Ecto neural progenitor cell (in vitro differentiated cells): ENCODE results near the gene AFTPH.

Source experiments
- DNase-seq: peaks from one replicate; pipeline ENCODE4 v3.0.0-alpha.2; 2018; ENCODE audit warnings: low spot score

AFTPH gene

DNA sequence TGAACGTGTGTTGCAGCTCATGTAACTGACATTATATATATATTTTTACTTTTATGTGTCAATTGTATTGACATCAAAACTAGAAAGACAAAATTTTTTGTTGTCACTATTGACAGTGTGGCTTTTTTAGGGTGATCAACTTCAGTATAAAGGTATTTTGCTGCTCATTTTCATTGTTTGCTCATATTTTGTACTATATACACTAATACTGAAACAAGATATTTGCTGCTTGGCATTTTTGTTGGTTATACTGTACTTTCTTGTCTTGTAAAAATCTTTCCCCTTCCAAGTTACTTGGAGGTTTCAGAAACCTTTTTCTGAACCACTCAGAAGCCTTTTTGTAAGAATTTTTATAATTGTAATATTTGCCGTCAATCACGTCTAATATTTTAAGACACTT is 16.5 kb downstream of the AFTPH start:
- no peak for DNase-seq

DNA sequence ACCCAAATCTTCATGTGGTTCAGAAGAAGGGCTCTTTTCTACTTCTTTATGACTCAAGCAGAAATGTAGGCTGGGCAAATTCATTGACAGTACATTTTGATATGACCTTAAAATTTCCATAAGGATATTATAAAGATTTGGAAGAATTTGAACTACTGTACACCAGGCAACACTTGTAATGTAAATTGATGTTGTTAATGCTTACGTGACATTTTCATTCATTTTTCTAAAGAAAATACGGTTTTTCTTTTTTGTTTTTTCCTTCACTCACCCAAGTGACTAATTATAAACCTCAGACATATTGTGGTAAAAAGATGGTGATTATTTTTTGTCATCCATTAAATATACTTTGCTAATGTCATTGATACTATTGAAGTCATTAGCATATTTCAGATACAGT is 17.4 kb downstream of the AFTPH start:
- DNase-seq = no peak

DNA sequence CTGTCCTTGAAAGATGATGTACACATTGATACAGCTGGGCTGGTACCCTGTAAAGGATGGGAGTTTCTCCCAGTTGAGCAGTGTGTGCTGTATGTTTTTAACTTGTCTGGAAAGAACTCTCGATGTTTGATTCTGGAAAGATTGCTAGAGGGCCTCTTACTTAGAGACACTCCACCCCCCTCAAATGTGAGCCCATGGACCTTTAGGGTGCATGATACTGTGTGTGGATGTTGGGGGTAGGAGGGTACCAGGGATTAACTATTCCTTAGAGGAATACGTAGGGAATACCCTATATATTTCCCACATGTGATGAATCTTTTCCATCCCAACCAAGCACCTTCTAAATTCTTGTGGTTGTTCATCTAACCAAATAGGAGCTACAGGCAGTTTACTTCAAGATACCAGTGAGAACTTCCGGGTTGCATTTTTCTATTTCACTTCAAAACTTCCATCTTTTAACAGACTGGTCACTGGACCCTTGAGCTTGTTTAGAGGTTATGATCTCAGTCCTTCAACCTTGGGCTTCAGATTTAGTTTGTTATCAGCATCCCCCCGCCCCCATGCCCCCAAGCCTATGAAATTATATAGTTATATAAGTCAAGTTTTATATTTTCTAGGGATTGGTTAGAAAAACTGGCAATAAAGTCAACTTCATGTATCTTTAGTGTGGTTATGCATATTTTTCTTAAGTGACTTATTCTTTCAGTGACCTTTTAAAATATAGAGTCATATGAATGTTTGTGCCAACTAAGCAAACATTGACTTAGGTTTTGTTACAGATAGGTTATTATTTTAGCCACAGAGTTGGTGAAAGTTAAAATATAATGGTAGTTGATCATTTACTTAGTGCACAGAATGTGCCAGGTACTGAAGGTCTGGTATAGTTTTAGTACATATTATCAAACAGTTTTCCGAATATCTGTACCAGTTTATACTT is 18.2 kb downstream of the AFTPH start:
- no peak for DNase-seq

DNA sequence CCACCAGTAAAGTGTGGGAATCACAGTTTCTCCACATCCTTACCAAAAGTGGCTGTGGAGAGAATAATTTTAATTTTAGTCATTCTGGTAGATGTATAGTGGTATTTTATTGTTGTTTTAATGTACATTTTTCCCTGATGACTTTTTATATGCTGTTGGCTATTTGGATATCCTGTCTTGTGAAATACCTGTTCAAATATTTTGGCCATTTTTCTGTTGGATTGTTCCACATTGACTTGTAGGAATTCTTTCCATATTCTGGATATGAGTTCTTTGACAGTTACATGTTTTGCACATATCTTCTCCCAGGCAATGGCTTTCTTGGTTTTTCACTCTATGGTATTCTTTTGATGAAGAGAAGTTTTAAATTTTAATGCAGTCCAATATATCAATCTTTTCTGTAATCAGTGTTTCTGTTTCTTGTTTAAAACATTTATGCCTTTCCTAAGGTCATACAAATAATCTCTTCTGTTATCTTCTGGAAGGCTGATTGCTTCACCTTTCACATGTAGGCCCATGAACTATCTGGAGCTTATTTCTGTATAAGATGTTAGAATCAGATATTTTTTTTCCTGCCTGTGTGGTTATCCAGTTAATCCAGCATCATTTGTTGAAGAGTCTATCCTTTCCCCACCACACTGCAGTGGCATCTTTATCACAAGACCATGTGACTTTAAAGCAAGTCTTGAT is 19.0 kb downstream of the AFTPH start:
- no peak for DNase-seq

DNA sequence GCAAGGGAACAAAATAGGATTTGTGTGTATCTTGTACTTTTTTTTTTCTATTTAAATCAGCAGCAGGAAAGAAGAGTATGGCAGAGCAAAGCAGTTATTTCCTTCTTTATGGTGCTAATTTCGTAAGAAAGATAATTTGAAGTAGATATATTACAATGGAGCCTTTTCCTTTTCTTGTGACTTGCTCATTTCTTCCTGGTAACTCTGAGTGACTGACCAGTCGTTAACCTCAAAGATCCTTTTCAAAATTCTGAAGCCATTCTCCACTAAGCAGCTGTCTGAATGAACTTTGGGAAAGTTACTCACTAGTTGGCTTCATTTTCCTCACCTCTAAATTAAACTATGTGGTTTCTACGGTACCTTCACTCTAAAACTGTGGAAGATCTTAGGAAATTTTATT is 24.6 kb downstream of the AFTPH start:
- no peak for DNase-seq

DNA sequence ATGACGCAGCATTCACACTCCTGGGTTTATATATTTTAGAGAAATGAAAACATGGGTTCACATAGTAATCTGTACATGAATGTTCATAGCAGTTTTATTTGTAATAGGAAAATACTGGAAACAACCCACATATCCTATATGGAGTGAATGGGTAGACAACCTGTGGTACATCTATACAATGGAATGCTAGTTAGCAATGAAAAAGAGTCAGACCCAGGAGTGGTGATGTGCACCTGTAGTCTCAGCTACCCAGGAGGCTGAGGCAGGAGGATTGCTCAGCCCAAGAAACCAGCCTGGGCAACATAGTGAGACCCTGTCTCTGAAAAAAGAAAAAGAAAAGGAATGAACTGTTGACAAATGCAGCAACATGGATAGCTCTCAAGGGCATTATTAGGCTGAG is 25.9 kb downstream of the AFTPH start:
- no peak for DNase-seq

DNA sequence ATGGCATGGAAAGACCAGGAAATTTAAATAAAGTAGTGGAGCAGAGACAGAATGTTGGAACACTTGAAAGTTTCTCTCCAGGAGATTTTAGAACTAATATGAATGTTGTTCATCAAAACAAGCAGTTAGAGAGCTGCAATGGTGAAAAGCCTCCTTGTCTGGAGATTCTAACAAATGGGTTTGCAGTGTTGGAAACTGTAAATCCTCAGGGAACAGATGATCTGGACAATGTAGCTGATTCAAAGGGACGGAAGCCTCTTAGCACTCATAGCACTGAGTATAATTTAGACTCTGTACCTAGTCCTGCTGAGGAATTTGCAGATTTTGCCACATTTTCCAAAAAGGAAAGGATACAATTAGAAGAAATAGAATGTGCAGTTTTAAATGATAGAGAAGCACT is 27.7 kb downstream of the AFTPH start:
- no peak for DNase-seq

DNA sequence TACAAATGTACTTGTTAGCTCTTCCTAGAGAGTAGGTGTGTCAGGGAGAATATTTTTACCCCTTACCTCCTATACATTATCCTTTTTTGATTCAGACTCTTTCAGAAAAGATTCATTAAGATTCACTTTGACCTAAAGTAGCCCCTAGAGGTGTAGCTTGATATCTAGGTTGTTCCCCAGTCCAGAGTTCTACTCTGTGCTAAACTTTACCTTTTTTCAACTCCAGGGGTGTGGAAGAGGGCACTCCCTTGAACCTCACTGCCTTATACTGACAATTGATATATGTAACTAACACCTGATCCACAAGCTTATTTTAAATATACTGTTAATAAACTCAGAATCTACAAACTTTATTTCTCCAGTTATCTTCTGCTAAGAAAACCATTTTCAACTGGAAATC is 30.0 kb downstream of the AFTPH start:
- no peak for DNase-seq

DNA sequence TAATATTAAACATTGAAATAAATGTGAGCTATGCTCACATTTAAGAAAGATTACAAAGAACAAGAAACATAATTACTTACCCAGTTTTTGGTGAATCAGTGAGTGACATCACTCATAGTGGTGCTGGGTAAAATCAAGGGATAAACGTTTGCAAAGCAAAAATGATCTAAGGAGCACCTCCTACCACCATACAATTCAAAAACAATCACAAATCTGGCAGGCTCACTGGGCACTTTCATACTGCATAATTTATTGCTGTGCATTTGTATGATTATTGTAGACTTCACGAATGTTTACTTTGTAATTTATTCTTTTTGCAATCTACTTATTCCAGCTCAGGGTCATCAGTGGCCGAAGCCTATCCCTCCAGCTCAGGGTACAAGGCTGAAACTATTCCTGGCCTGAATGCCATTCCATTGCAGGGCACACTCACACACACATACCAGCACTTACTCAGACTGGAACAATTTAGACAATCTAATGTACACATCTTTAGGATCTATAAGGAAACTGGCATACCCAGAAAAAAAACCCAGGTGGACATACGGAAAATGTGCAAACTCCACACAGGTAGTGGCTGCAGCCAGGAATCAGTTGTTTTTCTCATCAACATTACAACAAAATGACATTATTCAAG is 34.4 kb downstream of the AFTPH start:
- DNase-seq = no peak

DNA sequence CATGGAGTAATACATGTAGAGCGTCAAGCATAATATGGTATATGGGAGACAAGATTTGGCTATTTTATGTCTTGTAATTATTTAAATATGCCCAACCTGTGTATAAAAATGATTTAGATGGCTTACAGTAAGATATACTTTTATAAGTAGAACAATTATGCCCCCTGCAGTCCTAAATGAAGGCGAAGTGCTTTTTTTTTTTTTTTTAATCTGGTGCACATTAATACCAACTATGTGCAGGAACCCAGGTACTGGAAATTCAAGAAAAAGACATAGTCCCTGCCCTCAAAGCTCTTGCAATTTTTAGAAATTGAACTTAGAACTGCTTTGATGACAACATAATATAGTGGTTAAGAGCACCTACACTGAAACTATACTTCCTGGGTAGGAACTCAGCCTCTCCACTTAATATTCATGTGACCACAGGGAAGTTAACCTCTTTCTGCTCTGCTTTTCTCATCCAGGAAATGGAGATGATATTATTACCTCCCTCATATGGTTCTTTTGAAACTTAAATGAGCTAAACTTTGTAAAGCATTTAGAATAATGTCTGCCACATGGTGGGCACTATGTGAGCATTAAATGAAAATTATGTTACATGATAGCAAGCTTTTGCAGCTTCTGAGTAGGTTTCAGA is 38.1 kb downstream of the AFTPH start:
- DNase-seq = no peak

DNA sequence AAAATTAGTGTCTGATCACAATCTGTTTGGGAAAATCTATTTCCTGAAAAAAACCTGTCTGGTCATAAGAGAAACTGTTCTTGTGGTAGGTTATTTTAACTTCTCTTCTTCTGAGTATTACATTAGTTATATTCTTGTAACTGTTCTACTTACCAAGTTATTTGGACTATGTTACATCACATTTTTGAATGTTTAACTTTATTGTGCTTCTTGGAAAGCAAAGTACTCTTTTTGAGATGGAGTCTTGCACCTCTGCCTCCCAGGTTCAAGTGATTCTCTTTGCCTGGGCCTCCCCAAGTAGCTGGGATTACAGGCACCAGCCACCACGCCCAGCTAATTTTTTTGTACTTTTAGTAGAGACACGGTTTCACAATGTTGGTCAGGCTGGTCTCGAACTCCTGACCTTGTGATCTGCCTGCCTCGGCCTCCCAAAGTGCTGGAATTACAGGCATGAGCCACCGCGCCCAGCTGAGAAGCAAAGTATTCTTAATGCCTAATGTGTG is 39.4 kb downstream of the AFTPH start:
- no peak for DNase-seq

DNA sequence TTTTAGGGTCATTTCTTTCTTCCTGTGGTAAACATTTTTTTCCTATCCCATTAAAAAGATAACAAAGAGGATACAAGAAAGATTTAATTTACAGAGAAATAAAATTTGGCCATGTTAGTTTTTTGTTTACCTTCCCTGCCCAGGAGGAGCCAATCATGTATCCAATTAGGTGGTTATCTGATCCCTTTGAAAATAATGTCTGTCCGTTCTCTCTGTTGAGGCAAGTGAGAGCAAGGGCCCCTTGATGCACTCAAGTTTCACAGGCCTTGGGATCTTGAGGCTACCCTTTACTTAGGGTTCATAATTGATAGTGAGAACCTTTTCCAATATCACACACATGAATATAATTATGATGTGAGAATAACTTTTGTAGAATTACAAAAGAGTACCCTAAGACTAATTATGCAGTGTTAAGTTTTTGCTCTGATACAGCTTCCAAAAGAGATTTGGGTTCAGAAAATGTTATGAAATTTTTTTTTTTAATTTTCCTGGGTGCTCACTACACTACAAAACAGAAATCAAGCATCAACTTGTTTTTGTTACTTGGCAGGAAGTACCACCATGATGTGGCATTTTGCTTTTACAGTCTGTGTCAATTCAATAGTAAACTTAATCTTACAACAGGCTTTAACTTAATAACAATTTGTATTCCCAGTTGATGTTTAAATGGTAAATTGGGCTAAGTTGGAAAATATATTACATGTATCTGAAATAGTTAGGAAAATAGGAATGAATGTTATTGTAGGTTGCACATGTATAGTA is 42.0 kb downstream of the AFTPH start:
- no peak for DNase-seq

DNA sequence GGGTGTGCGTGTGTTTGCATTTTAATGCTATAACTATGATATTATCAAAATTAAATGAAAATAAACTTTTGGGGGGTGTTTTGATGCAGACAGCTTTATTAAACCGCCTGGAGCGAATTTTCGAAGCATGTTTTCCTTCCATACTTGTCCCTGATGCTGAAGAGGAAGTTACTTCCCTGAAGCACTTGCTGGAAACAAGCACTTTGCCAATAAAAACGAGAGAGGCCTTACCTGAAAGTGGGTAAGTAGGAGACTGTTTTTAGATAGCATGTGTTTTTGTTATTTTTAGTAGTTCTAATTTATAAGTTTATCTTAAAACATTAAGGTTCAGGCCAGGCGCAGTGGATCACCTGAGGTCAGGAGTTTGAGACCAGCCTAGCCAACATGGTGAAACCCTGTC is 43.3 kb downstream of the AFTPH start:
- no peak for DNase-seq

DNA sequence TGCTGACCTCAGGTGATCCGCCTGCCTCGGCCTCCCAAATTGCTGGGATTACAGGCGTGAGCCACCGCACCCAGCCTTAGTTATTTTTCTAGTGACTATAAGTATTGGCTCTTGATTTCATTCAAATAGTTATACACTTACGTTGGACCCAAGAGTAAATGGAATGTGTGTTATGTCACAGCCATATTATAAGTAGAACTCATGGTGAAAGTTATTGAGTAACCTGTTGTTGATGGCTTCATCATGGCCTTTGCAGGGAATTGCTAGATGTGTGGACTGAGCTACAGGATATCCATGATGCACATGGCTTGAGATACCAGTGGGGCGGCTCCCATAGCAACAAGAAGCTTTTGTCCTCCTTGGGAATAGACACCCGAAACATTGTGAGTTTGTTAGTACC is 44.7 kb downstream of the AFTPH start:
- no peak for DNase-seq

DNA sequence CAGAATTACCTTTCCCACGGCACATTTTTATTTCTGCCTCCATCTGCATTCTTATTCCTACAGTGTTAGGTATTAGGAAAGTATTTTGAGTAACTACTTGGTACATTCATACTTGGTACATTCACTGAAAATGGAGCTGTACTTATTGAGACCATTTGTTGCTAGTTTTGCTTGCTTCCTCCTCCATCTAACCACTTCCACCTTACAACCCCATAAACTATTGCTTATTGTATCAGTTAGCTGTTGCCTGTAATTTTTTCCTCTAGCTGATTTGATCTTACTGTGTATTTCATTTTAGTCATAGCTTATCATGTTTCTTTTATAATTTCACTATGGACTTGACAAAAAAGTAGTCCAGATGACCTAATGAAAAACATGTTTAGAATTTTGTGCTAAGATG is 50.7 kb downstream of the AFTPH start:
- DNase-seq = no peak

DNA sequence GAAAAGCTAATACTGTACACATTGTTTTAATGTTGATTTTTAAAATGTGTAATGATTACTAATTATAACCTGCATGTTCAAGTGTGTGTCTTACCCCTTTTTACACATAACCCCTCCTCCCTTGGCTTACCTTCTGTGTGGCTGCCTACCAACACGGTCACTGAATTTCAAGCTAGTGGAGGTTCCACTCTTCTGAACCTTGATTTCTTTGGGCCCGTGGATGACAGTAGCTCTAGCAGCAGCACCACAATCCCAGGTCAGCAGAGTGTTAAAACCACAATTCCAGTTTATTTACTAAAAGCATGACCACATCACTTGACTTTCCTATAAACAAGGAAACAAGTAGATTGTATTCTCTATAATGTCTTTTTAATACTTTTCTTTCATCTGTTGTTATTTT is 56.9 kb downstream of the AFTPH start:
- DNase-seq = no peak

DNA sequence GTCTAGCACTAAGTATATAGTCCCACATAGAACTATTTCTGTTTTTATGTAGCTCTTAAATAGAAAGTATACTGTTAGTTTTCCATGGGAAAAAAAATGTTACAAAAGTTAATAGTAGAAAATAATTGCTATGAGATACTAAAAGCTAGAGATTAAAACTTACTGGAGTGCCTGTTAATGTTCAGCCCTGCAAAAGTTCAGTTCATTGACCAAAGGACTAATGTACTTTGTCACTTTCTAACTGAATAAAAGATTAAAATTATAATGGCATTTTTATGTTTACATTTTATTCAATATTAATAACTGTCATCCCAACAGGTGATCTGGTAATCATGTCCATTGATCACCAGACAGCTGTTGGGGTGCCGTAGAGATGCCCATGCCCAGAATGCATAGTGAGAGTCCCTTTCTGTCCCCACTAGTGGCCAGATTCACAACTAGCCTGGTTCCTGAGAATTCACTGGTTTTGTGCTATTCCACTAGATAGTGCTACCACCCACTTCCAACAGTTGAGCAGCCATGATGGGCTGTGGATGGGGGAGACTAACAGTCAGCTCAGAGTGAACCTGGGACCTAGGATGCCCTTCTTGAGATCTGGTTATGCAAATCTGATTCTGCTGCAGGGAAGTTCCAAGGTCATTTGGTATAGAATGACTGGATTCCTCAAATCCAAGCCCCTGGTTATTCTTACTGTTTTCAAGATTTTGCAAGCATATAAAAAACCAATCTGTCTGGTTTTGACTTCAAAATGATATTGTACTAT is 57.8 kb downstream of the AFTPH start:
- DNase-seq = no peak

DNA sequence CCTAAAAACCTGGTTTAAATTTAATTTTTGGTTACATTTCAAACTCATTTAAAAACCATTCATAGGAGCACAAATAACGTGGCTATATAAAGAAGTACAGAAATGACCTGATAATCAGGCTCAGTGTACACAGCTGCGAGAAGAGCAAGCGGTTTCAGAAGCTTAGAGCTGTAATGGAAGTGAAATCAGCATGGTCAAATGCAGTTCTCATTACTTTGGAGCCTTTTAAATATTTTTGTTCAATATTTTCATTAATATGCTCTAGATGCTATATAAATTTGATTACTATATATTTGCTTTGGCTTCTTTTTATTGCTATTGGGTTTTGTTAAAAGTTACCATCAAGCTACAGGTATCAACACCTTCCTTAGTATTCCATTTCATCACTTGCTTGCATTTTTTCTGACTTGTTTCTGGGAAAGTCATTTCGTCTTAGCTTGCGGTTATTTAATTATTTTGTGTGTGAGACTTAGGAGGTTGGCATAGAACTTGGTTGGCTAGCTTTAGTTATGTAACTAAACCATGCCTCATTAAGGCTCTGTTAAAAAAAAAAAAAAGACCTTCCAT is 58.7 kb downstream of the AFTPH start:
- no peak for DNase-seq

DNA sequence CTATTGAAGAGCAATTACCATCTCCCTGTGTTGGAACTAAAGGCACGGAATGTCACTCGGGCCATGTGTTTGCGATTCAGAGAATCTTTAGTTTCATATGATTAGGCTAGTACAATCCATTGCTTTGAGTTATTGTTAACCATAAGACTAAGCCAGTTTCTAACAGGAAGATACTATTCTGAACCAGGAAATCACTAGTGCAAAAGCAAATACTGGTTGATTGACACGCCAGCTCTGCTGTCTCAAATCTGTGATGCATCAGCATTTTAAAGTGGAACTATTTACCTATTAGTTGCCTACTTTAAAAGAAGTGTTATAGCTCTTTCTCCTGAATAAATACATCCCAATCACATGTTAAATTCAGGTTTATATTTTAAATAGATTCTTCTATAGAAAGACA is 61.9 kb downstream of the AFTPH start:
- DNase-seq = no peak

DNA sequence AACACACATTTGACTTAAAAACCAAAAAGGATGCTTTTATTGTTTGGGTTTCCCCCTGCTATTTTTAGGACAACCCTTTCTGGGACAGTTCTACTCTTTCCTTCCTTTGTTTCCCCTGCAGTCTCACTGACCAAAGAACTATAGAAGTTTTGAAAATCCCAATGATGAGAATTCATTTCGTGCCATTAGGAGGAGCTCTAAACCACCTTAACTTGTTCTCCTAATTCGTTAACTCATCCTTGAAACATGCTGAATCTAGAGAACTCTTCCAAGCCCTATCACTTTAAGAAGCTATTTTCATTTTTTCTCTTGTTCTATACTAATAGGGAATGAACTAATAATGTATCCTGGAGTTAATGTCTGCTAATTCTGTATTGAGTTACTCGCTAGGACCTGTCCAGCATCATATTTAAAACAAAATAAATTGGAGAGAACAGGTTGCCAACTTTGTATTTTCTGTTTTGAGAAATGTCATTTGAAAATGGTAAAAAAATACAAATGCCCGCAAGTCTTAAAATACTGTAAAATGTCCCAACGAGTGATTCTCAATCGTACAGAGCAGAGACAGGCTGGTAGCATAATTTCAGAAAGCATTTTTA is 62.9 kb downstream of the AFTPH start:
- no peak for DNase-seq
